ENCODE measurements around the gene CTBS.

The CTBS gene, protein sequence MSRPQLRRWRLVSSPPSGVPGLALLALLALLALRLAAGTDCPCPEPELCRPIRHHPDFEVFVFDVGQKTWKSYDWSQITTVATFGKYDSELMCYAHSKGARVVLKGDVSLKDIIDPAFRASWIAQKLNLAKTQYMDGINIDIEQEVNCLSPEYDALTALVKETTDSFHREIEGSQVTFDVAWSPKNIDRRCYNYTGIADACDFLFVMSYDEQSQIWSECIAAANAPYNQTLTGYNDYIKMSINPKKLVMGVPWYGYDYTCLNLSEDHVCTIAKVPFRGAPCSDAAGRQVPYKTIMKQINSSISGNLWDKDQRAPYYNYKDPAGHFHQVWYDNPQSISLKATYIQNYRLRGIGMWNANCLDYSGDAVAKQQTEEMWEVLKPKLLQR

DNA sequence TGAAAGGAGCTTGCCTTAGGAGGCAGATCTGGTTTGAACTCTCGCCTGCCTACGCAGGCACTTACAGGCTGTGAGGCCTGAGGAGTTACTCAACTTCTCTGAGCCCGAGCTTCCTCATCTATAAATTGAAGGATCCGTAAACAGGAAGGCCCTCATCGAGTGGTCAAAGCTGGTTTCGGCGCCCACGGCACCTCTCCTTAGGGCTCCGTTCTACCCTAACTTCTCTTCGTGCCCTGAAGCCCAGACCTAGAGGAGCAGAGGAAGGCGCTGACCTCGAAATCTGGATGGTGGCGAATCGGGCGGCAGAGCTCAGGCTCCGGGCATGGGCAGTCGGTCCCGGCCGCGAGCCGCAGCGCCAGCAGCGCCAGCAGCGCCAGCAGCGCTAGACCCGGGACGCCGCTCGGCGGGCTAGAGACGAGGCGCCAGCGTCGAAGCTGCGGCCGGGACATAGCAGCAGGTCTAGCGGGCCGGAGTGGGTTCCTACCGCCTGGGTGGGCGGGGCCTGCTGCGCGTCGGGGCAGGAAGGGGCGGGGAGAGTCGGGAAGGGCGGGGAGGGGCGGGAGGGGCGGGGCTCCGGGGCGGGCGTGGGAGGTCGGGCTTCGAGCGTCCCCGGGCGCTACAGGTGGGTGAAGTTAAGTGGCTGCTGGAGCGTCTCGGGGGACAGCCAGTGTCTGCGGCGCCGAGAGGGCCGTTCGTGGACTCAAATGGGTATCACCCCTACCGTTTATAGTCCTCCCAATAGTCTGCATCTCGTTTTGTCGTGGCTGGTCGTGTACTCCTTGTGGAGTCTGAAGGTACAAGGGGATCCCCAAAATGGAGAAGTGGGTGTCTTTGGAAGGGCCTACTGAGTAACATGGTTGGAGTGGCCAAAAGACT lies at the start of gene CTBS:
CTBS (minus strand) TSS at position 474 of the 876 bp plus-strand sequence; CDS start at position 449, 25 bp downstream.
- peak within 1 kb of the TSS; percentile 79 for H3K4me3 ChIP-seq (ENCODE audit: low read depth, low read length)
- DNase-seq (ENCODE audit: low read depth): peak; percentile 68
- TF ChIP-seq, protein P1, sequence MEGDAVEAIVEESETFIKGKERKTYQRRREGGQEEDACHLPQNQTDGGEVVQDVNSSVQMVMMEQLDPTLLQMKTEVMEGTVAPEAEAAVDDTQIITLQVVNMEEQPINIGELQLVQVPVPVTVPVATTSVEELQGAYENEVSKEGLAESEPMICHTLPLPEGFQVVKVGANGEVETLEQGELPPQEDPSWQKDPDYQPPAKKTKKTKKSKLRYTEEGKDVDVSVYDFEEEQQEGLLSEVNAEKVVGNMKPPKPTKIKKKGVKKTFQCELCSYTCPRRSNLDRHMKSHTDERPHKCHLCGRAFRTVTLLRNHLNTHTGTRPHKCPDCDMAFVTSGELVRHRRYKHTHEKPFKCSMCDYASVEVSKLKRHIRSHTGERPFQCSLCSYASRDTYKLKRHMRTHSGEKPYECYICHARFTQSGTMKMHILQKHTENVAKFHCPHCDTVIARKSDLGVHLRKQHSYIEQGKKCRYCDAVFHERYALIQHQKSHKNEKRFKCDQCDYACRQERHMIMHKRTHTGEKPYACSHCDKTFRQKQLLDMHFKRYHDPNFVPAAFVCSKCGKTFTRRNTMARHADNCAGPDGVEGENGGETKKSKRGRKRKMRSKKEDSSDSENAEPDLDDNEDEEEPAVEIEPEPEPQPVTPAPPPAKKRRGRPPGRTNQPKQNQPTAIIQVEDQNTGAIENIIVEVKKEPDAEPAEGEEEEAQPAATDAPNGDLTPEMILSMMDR (IDR thresholded peaks at IDR 0.05; ENCODE audit: low read depth, low read length, missing control alignments): no peak

DNA sequence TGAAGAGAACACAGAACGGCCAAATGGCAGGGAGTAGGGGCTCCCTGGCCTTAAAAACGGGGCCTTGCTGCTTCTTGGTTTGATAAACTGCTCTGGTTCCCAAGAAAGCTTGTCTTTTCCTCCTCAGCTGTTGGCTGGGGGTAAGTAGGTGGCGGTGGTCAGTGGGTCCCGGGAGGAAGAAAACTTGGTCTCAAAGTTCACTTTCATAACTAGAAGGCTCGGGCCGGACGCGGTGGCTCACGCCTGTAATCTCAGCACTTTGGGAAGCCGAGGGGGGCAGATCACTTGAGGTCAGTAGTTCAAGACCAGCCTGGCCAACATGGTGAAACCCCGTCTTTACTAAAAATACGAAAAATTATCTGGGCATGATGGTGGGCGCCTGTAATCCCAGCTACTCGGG lies 47.3 kb upstream of the CTBS start:
- no peak for DNase-seq (ENCODE audit: low read depth)
- TF ChIP-seq, protein P1 (IDR thresholded peaks at IDR 0.05; ENCODE audit: low read depth, low read length, missing control alignments): no peak
- H3K4me3 ChIP-seq (ENCODE audit: low read depth, low read length): no peak overlapping the region

DNA sequence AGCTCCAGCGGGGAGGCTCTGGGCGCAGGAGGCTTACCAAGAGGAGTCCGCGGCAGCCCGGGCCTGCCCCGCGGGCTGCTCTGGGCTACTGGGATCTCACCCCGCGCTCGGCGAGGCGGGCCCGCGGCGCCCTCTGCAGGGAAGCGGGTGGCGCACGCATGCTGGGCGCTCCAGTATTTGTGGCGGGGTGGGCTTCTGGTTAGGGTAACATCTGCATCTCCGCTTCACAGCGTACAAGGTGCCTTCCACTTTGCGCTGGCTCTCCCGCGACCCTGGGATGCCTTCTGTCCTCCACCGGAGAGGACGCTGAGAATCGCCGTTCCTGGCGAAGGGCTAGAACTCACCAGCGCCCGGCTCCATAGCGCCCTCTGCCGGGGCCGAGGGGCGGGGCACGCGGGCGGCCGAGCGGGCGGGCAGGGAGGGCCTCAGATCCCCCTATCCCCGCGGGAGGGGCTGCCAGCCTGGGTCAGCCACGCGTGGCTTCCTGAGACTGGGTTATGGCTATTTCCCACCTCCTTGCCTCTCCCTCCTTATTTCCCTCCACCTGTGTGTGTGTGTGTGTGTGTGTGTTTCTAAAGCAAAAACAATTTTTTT lies 46.6 kb upstream of the CTBS start:
- TF ChIP-seq, protein P1 (IDR thresholded peaks at IDR 0.05; ENCODE audit: low read depth, low read length, missing control alignments): peak; percentile 85
- H3K4me3 ChIP-seq (ENCODE audit: low read depth, low read length): peak overlapping the region; percentile 74
- DNase-seq (ENCODE audit: low read depth): peak; percentile 55

DNA sequence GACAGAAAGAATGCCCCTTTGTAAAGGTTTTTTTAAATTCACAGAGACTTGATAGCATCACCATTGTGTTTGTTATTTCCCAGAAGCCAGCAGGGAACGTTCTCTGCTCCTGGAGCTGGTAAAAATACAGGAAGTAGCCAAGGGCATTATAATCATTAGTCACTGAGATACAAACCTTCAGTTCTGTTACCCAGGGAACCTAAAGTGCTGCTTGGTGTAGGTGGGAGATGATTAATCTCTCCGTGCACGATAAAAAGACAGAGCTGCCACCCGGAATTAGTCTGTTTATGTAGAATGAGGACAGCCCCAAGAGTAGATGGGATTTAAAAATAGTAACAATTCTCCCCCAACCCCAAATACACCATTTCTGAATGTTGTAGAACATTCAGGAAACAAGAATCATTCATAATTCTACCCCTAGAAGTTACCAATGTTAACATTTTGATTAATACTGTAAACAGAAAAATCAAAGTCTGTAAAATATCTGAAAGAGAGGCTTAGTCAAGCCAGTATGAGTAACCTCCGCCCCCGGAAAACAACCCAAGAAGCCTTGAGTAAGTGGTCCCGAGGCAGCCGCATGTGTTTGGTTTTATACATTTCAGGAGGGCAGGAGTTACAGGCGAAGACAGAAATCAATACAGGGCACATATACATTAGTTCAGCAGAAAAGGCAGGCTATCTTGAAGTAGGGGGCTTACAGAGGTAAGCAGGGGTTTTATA lies 45.3 kb upstream of the CTBS start:
- no peak for DNase-seq (ENCODE audit: low read depth)
- H3K4me3 ChIP-seq (ENCODE audit: low read depth, low read length): no peak overlapping the region
- TF ChIP-seq, protein P1 (IDR thresholded peaks at IDR 0.05; ENCODE audit: low read depth, low read length, missing control alignments): no peak

DNA sequence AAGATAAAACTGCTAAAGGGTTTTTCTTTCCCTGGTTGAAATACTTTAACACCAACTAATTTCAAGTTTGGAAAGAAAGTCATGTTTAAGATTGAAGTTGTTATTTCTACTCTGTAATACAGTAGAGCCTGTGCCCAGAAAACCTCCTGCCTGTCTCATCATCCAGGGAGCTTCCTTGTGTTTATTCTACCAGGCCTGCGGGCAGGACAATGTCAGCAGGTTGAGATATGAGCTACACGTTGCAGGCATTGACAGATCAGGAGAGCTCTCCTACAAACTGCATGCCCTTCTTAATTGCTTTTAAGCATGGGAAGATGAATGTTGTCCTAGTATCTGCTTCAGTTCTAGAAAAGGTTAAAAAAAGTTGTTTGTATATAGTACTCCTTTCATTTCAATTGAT lies 43.1 kb upstream of the CTBS start:
- DNase-seq (ENCODE audit: low read depth): no peak
- TF ChIP-seq, protein P1 (IDR thresholded peaks at IDR 0.05; ENCODE audit: low read depth, low read length, missing control alignments): no peak
- H3K4me3 ChIP-seq (ENCODE audit: low read depth, low read length): no peak overlapping the region

DNA sequence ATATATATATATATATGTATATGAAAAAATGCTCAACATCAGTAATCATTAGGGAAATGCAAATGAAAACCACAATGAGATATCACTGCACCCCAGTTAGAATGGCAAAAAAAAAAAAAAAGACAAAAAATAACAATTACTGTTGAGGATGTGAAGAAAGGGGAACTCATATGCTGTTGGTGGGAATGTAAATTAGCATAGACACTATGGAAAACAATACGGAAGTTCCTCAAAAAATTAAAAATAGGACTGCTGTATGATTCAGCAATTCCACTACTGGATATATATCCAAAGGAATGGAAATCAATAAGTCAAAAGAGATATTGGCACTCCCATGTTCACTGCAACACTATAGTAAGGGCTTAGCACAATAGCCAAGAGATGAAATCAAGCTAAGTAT lies 41.5 kb upstream of the CTBS start:
- H3K4me3 ChIP-seq (ENCODE audit: low read depth, low read length): no peak overlapping the region
- TF ChIP-seq, protein P1 (IDR thresholded peaks at IDR 0.05; ENCODE audit: low read depth, low read length, missing control alignments): no peak
- no peak for DNase-seq (ENCODE audit: low read depth)
